ENCODE results near the gene DDX25.

DNA sequence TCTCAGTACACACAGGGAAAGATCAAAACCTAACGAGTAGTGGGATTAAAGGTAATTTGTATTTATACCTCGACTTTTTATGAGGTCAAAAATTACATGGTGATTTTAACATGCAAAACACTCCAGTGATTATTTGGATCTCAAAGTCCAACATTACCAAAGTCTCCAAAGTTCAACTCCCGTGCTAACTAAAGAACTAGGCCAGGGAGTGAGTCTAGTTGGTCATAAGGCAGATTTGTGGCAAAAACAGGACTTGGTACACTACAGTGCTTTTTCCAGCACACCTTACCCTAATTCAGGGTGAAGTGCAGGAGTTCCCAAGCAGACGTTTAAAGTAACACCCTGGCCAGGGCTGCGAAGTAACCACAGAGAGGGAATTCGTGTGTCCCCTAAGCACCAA is 2.4 kb upstream of the DDX25 start:
- no peak for TF ChIP-seq BCL3 (CRISPR knock-in tag; IDR thresholded peaks at IDR 0.05)
- TF ChIP-seq, protein P1, sequence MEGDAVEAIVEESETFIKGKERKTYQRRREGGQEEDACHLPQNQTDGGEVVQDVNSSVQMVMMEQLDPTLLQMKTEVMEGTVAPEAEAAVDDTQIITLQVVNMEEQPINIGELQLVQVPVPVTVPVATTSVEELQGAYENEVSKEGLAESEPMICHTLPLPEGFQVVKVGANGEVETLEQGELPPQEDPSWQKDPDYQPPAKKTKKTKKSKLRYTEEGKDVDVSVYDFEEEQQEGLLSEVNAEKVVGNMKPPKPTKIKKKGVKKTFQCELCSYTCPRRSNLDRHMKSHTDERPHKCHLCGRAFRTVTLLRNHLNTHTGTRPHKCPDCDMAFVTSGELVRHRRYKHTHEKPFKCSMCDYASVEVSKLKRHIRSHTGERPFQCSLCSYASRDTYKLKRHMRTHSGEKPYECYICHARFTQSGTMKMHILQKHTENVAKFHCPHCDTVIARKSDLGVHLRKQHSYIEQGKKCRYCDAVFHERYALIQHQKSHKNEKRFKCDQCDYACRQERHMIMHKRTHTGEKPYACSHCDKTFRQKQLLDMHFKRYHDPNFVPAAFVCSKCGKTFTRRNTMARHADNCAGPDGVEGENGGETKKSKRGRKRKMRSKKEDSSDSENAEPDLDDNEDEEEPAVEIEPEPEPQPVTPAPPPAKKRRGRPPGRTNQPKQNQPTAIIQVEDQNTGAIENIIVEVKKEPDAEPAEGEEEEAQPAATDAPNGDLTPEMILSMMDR (CRISPR knock-in tag; IDR thresholded peaks at IDR 0.05), result no peak
- no peak for TF ChIP-seq ZNF672 (CRISPR knock-in tag; IDR thresholded peaks at IDR 0.05)
- TF ChIP-seq, protein P2, sequence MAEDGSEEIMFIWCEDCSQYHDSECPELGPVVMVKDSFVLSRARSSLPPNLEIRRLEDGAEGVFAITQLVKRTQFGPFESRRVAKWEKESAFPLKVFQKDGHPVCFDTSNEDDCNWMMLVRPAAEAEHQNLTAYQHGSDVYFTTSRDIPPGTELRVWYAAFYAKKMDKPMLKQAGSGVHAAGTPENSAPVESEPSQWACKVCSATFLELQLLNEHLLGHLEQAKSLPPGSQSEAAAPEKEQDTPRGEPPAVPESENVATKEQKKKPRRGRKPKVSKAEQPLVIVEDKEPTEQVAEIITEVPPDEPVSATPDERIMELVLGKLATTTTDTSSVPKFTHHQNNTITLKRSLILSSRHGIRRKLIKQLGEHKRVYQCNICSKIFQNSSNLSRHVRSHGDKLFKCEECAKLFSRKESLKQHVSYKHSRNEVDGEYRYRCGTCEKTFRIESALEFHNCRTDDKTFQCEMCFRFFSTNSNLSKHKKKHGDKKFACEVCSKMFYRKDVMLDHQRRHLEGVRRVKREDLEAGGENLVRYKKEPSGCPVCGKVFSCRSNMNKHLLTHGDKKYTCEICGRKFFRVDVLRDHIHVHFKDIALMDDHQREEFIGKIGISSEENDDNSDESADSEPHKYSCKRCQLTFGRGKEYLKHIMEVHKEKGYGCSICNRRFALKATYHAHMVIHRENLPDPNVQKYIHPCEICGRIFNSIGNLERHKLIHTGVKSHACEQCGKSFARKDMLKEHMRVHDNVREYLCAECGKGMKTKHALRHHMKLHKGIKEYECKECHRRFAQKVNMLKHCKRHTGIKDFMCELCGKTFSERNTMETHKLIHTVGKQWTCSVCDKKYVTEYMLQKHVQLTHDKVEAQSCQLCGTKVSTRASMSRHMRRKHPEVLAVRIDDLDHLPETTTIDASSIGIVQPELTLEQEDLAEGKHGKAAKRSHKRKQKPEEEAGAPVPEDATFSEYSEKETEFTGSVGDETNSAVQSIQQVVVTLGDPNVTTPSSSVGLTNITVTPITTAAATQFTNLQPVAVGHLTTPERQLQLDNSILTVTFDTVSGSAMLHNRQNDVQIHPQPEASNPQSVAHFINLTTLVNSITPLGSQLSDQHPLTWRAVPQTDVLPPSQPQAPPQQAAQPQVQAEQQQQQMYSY (CRISPR knock-in tag; IDR thresholded peaks at IDR 0.05), result no peak
- no peak for TF ChIP-seq SMYD3 (CRISPR knock-in tag; IDR thresholded peaks at IDR 0.05)
- no peak for TF ChIP-seq ZNF274 (CRISPR knock-in tag; IDR thresholded peaks at IDR 0.05)
- TF ChIP-seq ATF6 (CRISPR knock-in tag; conservative IDR thresholded peaks at IDR 0.05), result no peak
- no peak for TF ChIP-seq CEBPG (CRISPR knock-in tag; IDR thresholded peaks at IDR 0.05)
- no peak for TF ChIP-seq MIER3 (CRISPR knock-in tag; IDR thresholded peaks at IDR 0.05; ENCODE audit: borderline replicate concordance)
- TF ChIP-seq HIVEP1 (CRISPR knock-in tag; IDR thresholded peaks at IDR 0.05), result no peak
- TF ChIP-seq, protein P3, sequence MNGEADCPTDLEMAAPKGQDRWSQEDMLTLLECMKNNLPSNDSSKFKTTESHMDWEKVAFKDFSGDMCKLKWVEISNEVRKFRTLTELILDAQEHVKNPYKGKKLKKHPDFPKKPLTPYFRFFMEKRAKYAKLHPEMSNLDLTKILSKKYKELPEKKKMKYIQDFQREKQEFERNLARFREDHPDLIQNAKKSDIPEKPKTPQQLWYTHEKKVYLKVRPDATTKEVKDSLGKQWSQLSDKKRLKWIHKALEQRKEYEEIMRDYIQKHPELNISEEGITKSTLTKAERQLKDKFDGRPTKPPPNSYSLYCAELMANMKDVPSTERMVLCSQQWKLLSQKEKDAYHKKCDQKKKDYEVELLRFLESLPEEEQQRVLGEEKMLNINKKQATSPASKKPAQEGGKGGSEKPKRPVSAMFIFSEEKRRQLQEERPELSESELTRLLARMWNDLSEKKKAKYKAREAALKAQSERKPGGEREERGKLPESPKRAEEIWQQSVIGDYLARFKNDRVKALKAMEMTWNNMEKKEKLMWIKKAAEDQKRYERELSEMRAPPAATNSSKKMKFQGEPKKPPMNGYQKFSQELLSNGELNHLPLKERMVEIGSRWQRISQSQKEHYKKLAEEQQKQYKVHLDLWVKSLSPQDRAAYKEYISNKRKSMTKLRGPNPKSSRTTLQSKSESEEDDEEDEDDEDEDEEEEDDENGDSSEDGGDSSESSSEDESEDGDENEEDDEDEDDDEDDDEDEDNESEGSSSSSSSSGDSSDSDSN (CRISPR knock-in tag; IDR thresholded peaks at IDR 0.05), result no peak
- no peak for TF ChIP-seq ZNF552 (CRISPR knock-in tag; IDR thresholded peaks at IDR 0.05; ENCODE audit: borderline replicate concordance)
- no peak for TF ChIP-seq POLR2AphosphoS5 (IDR thresholded peaks at IDR 0.05; ENCODE audit: low read depth, low read length)
